ENCODE data around the gene PACRG.
"Not testable (repeated sequence)": the region's sequence is repeated elsewhere in the genome, so short reads cannot be mapped to it uniquely, and the experiment has no call there.

The PACRG gene

DNA sequence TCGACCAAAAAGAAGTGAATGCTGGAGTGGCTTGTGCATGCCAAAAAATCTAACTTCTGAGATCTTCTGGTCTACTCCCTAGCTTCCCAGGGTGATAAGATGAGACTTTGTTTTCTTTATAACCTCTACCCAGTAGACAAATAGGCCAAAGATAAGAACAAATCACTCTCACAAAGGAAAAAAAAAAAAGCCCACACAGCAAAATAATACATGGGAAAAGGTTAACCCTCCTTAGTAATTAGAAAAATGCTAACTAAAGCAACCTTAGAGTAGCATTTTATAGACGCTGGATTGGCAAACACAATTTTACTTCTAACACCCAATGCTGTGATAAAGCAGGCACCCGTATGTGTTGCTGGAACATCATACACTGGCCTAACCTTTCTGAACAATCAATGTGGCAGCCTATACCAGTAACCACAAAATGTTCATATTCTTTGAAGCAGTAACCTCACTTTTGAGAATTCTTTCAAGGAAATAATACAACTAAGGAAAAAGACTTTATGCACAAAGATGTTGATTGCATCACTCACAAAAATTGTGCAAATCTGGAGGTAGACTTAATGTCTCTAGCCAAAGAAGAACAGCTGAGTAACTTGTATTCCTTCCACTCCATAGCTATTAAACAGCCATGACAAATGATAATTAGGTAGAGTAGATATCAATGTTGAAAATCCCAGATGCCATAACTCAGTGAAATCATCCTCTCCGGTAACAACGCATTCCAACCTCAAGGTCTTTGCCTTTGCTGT lies 570.5 kb downstream of the PACRG start:
- no peak for DNase-seq

DNA sequence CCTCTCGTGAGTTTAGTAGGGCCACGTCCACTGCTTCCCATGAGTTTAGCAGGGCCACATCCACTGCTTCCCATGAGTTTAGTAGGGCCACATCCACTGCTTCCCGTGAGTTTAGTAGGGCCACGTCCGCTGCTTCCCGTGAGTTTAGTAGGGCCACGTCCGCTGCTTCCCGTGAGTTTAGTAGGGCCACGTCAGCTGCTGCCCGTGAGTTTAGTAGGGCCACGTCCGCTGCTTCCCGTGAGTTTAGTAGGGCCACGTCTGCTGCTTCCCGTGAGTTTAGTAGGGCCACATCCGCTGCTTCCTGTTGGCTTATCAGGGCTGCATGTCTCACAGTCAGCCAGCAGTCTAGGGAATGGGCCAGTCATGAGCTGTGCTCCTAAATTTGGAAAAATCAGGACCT lies 573.1 kb downstream of the PACRG start:
- no peak for DNase-seq

DNA sequence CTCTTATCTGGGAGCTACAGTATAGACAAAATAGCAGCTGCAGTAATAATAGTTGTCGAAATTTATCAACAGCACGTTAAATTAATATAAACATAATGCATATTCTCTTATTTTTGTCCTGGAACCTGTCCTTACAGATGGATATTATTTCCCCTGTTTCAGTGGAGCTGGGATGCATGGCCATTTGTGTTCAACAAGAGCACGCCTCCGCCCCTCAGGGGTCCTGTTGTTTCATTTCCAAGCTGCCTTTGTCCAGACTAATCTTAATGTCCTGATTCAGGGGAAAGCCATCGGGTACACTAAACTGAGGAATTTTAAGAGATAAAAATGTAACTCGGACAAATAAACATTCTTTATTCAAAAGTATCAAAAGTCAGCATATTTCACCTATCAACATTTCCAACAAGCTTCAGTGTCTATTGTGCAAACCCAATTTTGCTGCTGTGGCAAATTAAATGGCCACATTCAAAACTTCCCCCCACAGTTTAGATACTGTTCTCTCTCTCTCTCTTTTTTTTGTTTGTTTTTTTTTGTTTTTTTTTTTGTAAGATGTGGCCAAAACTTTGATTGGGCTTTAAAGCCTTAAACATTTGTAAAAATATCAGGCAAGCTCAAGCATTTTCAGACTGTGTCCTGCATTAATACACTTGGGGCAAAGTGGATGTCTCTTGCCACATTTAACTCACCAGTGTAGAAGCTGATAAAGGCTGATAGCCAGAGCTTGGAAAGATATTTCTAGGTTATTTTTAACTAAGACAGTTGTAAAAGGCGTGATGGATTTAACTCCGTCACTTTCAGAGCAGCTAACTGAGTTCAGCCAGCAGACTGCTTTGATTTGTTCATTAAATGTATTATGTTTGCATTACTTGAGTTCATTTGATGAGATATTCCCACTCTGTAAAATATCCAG lies 574.2 kb downstream of the PACRG start:
- DNase-seq, result no peak

DNA sequence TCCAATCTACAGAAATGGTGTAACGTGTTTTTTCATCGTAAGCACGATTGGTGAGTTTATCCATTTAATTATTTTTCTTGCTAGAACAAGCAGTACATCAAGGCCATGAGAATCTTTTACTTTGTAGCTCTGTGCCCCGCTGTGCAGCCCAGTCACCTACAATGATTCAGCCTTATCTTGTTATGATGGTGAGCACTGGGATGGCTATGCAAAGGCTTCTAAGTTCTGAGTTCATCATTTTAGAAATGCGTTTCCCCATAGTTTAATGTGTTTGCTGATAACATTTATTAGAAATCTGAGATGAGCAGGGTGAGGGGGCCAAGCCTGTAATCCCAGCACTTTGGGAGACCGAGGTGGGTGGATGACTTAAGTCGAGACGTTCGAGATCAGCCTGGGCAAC lies 575.0 kb downstream of the PACRG start:
- no peak for DNase-seq

DNA sequence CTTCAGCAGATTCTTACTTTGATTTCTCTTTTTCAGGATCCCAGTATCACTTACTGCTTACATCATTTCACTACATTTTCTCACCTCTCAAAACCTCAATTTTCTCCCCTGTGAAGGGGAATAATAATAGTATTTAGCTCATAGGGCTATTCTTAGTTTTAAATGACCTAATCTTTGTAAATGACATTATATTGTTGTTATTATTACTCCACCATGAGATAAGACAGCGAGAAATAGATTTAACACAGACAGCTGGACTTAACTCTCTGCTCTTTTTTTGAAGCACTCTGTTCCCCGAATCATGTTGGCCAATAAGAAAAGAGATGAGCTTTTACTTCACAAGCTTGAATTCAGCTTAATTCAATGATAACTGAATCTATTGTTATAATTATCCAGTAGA lies 578.2 kb downstream of the PACRG start:
- no peak for DNase-seq

DNA sequence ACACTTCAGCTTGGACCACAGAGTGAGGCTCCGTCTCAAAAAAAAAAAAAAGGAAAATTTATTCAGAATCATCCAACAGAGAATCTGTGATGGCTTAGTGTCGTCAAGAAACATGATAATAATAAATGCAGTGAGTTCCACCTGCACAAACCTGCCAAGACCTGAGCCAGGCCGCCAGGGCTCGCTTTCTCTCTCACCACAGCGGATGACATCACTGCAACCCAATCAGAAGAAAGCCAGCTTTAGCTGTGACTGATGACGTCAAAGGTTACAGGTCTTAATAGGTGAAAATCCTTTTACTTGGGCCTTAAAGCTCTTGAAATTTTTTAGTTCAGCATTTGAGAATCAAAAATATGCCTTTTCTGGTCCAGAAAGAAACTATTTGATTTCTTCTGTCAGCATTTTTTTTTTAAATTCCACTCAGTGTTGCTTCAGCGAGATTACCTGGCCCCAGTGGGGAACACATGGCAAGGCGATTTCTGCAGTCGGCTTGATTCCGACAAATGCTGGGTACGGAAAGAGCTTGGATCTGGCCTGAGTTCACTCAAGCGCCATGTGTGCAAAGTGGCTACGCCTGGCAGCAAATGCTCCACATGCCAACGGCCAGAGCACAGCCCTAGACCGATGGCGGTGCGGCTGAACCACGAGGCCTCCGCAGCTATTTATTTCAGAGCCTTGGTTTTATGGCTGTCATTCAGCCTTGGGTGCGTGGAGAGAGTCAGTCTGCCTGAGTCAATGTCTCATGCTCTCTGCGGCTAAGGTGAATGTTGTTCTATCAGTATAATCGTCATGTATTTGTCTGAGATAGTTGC lies 581.1 kb downstream of the PACRG start:
- DNase-seq, result no peak

DNA sequence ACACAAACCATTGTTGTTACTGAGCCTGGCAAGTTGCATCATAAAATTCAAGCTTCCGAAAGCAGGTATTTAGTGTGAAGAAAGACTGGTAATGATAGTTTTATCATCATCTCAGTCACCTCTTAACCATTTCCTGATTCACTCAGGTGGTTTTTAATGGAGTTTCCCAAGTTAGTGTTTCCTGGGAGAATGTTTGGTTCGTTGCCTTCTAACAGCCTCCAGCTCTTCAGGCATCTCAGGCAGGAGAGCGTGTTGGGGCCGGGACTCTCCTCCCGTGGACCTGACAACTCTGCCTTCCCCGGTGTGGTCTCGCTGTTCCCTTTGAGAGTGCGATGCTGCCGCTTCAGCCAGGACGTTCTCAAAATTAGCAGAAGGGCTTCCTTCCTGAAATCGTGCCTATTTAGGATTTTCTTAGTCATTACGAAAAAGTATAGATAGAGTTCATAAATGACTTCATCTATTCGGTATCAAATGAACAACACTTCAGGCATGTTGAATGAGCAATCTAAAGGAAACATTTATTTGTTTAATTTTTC lies 581.8 kb downstream of the PACRG start:
- DNase-seq, result no peak

DNA sequence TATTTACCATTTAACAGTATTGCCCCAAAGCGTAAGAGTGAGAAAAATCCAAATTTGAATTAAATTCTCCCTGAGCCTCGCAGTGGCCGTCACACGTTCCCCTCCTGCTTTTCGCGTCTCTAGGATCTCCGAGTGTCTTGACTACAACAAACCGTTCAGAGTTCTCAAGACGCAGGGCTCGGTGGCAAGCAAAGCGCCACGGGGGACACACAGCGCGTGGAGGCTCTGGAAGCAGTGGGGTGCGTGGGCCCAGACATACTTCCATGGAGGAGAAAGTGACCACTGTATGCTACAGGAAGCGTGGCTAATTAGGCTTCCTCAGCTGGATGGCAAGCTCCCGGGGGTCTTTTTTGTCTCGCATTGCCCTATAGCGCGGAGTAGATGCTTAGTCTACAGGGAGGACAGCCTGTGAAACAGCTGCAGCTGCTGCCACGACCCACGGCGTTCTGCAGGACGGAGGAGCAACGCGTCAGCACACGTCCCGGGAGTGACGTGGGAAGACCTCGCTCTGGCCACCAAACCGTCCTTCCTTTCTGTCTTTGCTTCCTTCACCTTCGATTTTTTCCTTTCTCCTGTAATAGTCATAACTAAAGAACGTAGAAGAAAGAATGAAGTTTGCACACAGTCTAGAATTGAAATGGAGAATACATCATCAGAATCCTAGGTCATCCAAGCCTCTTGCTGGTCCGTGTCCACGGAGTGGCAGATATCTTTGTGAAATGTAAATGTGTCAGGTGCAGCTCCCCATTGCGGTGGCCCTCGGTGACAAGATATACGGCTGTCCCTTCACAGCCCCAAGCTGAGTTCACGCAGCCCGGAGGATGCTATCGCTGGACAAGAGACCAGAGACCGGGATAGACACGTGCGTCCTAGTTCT lies 582.6 kb downstream of the PACRG start:
- no peak for DNase-seq

DNA sequence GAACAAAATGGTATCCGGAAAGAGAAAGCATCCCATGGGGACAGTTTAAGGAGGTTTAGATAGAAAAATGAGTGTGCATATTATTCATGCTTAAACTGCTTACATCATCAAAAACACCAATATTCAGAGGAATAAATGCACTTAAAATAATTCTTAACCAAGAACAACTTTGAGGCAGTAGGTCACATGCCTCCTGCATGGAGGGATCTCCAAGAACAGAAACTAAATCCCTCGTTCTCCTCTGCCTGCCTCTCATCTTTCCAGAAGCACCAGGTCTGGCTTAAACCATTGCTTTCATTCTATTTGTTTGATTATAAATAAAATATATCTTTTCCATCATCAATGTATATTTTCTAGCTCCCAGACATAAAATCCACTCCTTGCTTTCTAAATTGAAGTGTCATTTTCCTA lies 583.2 kb downstream of the PACRG start:
- no peak for DNase-seq

DNA sequence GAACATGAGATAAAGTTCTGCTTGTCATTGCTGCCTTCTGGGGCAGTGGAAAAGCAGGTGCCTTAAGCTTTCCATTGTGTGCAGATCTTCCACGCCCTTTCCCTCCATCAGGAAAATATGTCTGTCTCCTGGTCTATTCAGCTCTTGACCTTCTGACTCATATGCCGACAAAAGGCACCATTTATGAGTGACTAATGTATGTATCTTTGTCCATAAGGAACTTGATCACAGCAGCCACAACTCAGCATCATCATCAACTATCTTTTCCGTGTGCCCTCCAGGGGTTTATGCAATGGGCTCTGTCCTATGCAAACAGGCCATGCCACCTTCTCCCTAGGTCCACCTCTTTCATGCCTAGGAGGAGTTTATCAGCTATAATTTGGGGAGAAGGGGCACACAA lies 584.1 kb downstream of the PACRG start:
- DNase-seq, result no peak

DNA sequence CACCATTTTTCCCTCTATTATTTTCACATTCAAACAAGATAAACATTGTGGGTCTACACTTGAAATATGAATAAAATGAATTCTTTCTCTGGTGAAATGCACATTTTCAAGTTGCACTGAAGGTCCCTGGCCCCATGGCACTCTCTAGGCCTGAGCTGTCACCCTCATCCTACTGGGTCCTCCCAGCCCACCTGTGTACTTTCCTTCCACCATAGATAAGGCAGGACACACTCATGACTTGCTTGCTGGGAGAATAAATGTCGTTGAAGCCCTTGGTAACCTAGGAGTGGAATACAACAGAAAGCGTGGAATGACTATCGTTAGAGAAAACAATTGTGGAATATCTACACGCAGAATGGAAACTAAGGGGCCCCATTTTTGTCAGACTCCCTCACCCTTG lies 585.8 kb downstream of the PACRG start:
- DNase-seq, result no peak

DNA sequence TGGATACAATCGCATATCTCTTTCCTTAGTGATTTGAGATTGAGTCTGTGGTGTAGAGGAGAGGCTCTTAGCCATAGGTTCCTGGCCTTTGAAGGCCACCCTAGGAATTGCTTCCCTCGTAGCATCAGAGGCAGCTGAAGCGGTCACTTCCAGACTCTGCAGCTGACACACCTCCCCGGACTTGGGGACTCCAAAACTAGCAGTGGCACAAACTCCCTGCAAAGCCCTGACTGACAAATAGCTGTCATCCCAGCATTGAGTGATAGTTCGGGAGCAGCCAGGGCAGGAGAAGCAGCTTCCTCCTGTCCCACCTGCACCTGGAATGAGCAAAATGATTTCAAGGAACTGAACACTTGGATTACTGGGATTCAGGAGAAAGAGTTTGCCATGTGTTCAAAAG lies 586.2 kb downstream of the PACRG start:
- DNase-seq, result no peak

DNA sequence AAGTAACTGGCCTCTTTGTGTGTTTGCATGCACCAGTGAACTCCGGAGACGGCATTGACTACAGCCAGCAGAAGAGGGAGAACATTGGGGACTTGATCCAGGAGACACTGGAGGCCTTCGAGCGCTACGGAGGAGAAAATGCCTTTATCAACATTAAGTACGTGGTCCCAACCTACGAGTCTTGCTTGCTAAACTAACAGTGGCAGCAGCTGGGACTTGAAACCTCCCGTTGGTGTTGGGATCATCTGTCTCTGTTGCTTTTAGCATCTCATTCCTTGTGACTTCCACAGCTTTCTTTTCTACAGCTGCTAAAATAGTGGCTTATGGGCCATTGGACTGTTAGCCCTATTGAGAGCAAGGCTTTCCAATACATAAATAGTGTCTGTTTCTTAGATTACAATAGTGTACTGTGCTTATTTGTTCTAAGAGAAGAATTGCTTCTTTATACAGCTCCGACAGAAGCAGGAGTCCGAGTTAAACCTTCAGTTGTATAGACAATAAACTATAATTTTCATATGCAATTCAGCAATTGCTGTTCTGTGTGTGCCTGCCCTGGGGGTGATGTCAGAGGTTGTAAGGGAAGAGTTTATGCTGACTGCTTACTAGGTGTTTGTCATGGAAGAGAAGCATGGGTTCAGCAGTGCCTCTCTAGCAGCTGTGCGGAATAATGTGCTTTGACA lies 587.2 kb downstream of the PACRG start:
- no peak for DNase-seq

DNA sequence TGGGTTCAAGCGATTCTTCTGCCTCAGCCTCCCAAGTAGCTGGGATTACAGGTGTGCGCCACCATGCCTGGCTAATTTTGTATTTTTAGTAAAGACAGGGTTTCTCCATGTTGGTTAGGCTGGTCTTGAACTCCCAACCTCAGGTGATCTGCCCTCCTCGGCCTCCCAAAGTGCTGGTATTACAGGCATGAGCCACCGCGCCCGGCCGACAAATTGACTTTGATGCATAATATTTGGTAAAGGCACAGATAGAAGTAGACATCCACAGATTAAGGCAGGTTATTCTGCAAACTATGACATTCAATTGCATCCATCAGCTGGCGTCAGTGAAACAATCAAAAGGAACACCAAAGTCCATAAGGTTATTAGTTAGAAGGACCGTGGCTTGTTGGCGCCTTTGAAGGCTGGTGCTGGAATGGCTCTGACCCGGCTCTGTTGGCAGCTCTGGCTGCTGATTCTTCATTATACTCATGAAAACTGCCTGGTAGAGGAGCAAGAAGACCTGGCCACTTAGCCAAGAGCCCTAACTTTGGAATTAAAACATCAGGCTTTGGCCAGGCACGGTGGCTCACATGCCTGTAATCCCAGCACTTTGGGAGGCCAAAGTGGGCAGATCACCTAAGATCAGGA lies 589.2 kb downstream of the PACRG start:
- not testable (repeated sequence) for DNase-seq

DNA sequence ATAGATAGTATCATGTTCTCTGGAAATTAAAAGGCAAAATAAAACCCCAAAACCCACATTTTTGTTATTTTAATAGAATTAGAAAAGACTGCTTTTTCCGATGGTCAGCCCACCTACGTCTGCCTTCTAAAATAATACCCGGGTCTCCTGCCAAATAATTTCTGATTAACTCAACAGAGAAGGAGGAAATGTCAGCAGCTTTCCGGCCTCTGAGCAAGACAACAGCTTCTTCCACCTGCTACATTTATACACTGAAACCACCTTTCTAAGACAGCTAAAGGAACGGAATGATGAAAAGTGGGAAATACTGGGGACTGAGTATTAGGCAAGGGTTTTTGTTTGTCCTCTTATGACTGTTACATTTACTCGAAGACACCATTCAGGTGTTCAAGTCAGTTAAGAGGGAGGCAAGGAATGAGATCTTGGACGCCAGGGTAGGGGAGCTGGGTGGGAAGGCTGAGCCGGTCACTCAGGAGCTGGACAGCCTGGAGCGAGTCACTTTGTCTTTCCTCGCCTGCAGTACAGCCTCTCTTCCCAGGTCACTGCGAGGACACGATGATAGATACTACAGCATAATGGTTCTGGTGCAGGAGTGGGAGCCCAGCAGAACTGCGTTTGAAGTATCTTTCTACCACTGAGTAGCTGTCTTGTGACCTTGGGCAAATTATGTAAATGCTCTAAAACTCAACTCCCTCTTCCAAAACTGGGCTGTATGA lies 590.5 kb downstream of the PACRG start:
- DNase-seq, result no peak

DNA sequence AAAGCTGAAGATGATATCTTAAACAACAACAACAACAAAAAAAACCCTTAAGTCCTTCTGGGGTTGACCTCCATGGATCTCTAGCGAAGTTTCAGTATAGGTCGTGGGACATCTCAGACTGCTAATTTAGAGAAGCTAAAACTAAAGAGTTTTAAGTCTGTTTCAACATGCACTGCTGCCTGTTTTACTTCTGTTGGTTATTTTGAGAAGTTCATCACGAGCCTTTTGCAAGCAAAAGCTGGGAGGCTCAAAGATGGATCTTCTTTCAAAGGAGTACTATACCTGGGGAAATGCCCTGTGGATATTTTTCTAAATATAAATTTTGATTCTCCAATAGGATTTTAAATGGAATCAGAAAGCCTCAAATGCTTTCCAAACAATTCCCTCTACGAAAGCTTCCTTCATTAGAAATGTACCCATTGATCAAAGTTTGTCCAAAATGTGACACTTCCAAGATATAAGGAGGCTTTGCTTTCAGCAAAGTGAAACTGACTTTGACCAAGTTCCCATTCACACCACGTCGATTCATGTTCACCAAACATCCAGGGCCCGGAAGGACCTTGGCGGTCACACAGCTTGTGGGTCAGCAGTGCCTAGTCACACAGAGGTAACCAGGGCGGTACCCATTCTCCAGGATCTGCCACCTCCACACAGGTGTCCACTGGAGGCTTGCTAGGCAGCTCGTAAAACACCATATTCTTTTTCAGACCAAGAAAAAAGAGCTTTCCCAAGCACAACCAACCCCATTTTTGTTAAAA lies 592.0 kb downstream of the PACRG start:
- DNase-seq, result no peak

DNA sequence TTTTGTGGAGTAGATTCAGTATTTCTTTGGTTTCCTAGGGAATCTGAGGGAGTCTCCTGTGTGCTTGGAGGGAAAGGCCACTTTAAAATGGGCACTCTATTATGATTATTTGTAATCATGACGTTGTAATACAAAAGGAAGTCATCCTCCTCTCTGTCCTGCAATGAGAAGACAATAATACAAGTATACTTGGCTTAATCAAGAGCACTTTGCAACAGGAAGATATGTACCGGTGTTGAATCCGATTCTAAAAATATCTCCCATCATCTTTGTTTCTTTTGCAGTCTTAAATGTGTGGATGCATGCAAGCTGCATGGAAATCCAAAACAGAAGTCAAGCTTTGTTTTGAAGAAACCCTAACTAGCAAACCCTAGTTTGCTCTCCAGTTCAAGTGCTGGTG lies 592.6 kb downstream of the PACRG start:
- no peak for DNase-seq

DNA sequence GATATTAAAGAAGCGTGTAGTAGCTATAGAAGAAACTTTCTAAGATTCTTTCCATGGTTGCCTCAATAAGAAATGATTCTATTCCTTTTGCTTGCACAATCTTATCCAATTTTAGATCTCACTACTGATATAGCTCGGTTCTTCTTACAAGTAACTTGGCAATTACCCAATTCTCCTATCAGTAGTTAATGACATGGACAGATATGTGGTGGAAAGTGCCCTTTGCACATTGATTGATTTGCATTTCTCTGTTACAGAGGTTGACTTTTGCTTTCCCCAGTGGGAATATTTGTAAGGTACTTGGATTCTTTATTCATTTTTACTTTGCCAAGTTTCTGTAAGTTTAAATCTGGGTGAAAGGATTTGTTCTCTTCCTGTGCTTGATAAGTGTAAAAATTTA lies 593.0 kb downstream of the PACRG start:
- no peak for DNase-seq

DNA sequence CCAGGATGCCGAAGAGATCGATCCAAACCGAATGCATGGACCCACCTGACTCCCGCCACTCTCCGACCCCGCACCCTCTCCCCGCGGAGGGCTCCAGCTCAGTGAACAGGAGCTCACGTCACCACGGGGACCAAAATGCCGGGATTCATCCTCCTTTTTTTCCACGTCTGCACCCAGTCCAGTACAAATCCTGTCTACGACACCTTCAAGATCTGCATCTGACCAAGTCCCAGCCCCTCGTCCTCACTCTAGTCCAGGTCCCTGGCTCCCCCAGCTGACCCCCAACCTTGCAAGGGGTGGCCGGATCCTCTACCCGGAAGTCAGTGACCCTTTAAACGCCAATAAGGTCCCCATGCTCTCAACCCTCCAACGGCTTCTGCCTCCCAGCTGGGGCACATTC lies 593.9 kb downstream of the PACRG start:
- DNase-seq, result no peak

All from effector CD4-positive, alpha-beta T cell (primary cell).